Suprapubic skin (tissue), 4 donors: ENCODE results near the gene RAD23B. TPM values are rescaled to one million over a fixed set of nuclear protein-coding genes. Genes with fewer than 3 reads are reported as not detected.

Experiments used
- DNase-seq, 2 donors: peaks; one replicate each; pipeline ENCODE4 v3.0.0-alpha.2; 2019; ENCODE audit warnings: low spot score in 2 of 2
- H3K27ac ChIP-seq: fragments of 200-600 bp; sonication (generic); one replicate; pipeline ENCODE4 v1.5.1; 2019
- H3K27me3 ChIP-seq: fragments of 200-600 bp; sonication (generic); one replicate; pipeline ENCODE4 v1.5.1; 2019
- H3K36me3 ChIP-seq: fragments of 200-600 bp; sonication (generic); one replicate; pipeline ENCODE4 v1.5.1; 2019
- H3K4me1 ChIP-seq: fragments of 200-600 bp; sonication (generic); one replicate; pipeline ENCODE4 v1.5.1; 2019
- H3K4me3 ChIP-seq: fragments of 200-600 bp; sonication (generic); one replicate; pipeline ENCODE4 v1.5.1; 2019; ENCODE audit warnings: mild to moderate bottlenecking
- H3K9me3 ChIP-seq: fragments of 200-600 bp; sonication (generic); one replicate; pipeline ENCODE4 v1.5.1; 2019
- CTCF ChIP-seq, 2 donors: fragments of 200-600 bp in 1 of 2; fragments of 450-650 bp in 1 of 2; sonication (generic) in 1 of 2; IDR thresholded peaks; one replicate each; pipeline ENCODE4 v1.5.1; 2016 to 2019; ENCODE audit warnings: antibody characterized with exemption in 2 of 2, mild to moderate bottlenecking in 1 of 2, moderate library complexity in 1 of 2
- EP300 ChIP-seq: sonication (generic); formaldehyde crosslinking; IDR thresholded peaks from one replicate; pipeline ENCODE4 v1.6.1; 2017; ENCODE audit warnings: antibody characterized with exemption
- POLR2A ChIP-seq, 2 donors: fragments of 450-650 bp; IDR thresholded peaks; one replicate each; pipeline ENCODE4 v1.6.1; 2017; ENCODE audit warnings: antibody characterized with exemption in 2 of 2, mild to moderate bottlenecking in 2 of 2, moderate library complexity in 2 of 2
- POLR2AphosphoS5 ChIP-seq, 3 donors: sonication (generic); formaldehyde crosslinking; IDR thresholded peaks; one replicate each; pipeline ENCODE4 v1.6.1; 2017; ENCODE audit warnings: antibody characterized with exemption in 3 of 3
- whole genome bisulfite sequencing: methylation state at CpG from one replicate; pipeline ENCODE4 v1.1.5; 2018; 5-methylcytosine and 5-hydroxymethylcytosine counted together
- total RNA-seq, 4 donors: library from RNA; depleted of rRNA; stranded (reverse); fragments of >200 nt; gene quantifications; one replicate each; pipeline ENCODE4 v1.1.0, GENCODE V29; 2016

Gene RAD23B
- total RNA-seq, result 100 to 1,000 TPM in 1 of 4 donors, 10 to 100 TPM in 3; 62.5 to 103 (median 77.1) TPM

- TF ChIP-seq POLR2AphosphoS5 (IDR thresholded peaks at IDR 0.05), result peak; percentile 73 to 90 (median 78)
- TF ChIP-seq POLR2A (IDR thresholded peaks at IDR 0.05), result peak; percentile 53 to 89
- TF ChIP-seq EP300, result no peak
- TF ChIP-seq CTCF (IDR thresholded peaks at IDR 0.05), result no peak
- Histone ChIP-seq H3K27ac (peak within 1 kb of the TSS; percentile 99), H3K4me1 (peaks cover 46% of the 10 kb centered on the region), H3K9me3 (no peaks in the 10 kb centered on the region), H3K36me3 (no peaks in the 10 kb centered on the region), H3K4me3 (peak within 1 kb of the TSS; percentile 97), H3K27me3 (no peaks in the 10 kb centered on the region)
- no CpG with 5 or more reads among the region's 101 CpGs for WGBS
- peak; percentile 98 to 99 for DNase-seq
These were observed at the start of gene RAD23B for GRCh38 chr9:107282759-107283622. RAD23B (plus strand) TSS chr9:107283279; CDS start chr9:107283630, 351 bp downstream.

- no peaks in the 10 kb centered on the region for H3K27me3 ChIP-seq
- H3K4me3 ChIP-seq, result no peak overlapping the region
- TF ChIP-seq CTCF (IDR thresholded peaks at IDR 0.05) (no peak), EP300 (no peak), POLR2AphosphoS5 (IDR thresholded peaks at IDR 0.05) (no peak), POLR2A (IDR thresholded peaks at IDR 0.05) (no peak)
- no peak for DNase-seq
- no peak overlapping the region for H3K27ac ChIP-seq
- no peaks in the 10 kb centered on the region for H3K4me1 ChIP-seq
- H3K36me3 ChIP-seq, result no peaks in the 10 kb centered on the region
- no peaks in the 10 kb centered on the region for H3K9me3 ChIP-seq
- WGBS, result 85% methylated on average over 3 of the region's 3 CpGs
These were observed 47.2 kb upstream of the RAD23B start for GRCh38 chr9:107235765-107236442.

GRCh38 chr9:107237873-107238272 is 45.2 kb upstream of the RAD23B start:
- DNase-seq, result no peak
- TF ChIP-seq CTCF (IDR thresholded peaks at IDR 0.05) (no peak), POLR2AphosphoS5 (IDR thresholded peaks at IDR 0.05) (no peak), POLR2A (IDR thresholded peaks at IDR 0.05) (no peak), EP300 (no peak)

GRCh38 chr9:107239474-107239873 is 43.6 kb upstream of the RAD23B start:
- WGBS, result 56% methylated on average over 2 of the region's 2 CpGs
- TF ChIP-seq POLR2AphosphoS5 (IDR thresholded peaks at IDR 0.05), result no peak
- TF ChIP-seq CTCF (IDR thresholded peaks at IDR 0.05), result peak in 1 of 2 donors; percentile 10
- DNase-seq, result no peak

More at GRCh38 chr9:107237873-107238272, 45.2 kb upstream of the RAD23B start:
- Histone ChIP-seq H3K9me3 (no peaks in the 10 kb centered on the region), H3K36me3 (no peaks in the 10 kb centered on the region), H3K4me1 (no peaks in the 10 kb centered on the region), H3K4me3 (no peak overlapping the region), H3K27me3 (no peaks in the 10 kb centered on the region), H3K27ac (no peak overlapping the region)
- WGBS, result 88% methylated on average over 6 of the region's 6 CpGs

GRCh38 chr9:107240260-107240659 is 42.8 kb upstream of the RAD23B start:
- Histone ChIP-seq H3K4me3 (no peak overlapping the region), H3K9me3 (no peaks in the 10 kb centered on the region), H3K4me1 (peaks cover 8% of the 10 kb centered on the region), H3K36me3 (no peaks in the 10 kb centered on the region), H3K27ac (no peak overlapping the region), H3K27me3 (no peaks in the 10 kb centered on the region)
- no peak for TF ChIP-seq POLR2A (IDR thresholded peaks at IDR 0.05)
- no peak for TF ChIP-seq POLR2AphosphoS5 (IDR thresholded peaks at IDR 0.05)
- no peak for TF ChIP-seq EP300
- no peak for TF ChIP-seq CTCF (IDR thresholded peaks at IDR 0.05)
- no peak for DNase-seq
- WGBS, result 92% methylated on average over 2 of the region's 2 CpGs

More at GRCh38 chr9:107239474-107239873, 43.6 kb upstream of the RAD23B start:
- no peaks in the 10 kb centered on the region for H3K27me3 ChIP-seq
- H3K36me3 ChIP-seq, result no peaks in the 10 kb centered on the region
- no peaks in the 10 kb centered on the region for H3K9me3 ChIP-seq
- peaks cover 8% of the 10 kb centered on the region for H3K4me1 ChIP-seq
- H3K27ac ChIP-seq, result no peak overlapping the region
- no peak overlapping the region for H3K4me3 ChIP-seq
